Neural crest cell (in vitro differentiated cells): ENCODE measurements around the gene ADGRB3. TPM values are rescaled to one million over a fixed set of nuclear protein-coding genes. Genes with fewer than 3 reads are reported as not detected.

ENCODE experiments used
- DNase-seq: peaks from one replicate; pipeline ENCODE4 v3.0.0; 2021; ENCODE audit warnings: low read depth, mixed read lengths, low spot score
- H3K27ac Mint-ChIP-seq: one replicate; pipeline ENCODE4 v1.8.0; 2021; ENCODE audit warnings: mild to moderate bottlenecking, mixed read lengths; ENCODE audit not compliant: unreplicated experiment
- H3K27me3 Mint-ChIP-seq: 2 replicates; pipeline ENCODE4 v1.8.0; 2021; ENCODE audit warnings: low read depth, mild to moderate bottlenecking, mixed read lengths
- H3K36me3 Mint-ChIP-seq: 2 replicates; pipeline ENCODE4 v1.8.0; 2021; ENCODE audit warnings: low read depth, mild to moderate bottlenecking, mixed read lengths
- H3K4me1 Mint-ChIP-seq: 2 replicates; pipeline ENCODE4 v1.8.0; 2021; ENCODE audit warnings: mixed read lengths
- H3K4me3 Mint-ChIP-seq: one replicate; pipeline ENCODE4 v1.8.0; 2021; ENCODE audit warnings: mild to moderate bottlenecking, mixed read lengths
- H3K9me3 Mint-ChIP-seq: 2 replicates; pipeline ENCODE4 v1.8.0; 2021; ENCODE audit warnings: mixed read lengths
- total RNA-seq: library from RNA; stranded (reverse); gene quantifications from 2 replicates; pipeline ENCODE4 v1.2.1, GENCODE V29; 2021
- TF ChIP-seq, protein P1 (sequence below): fragments of 200-600 bp; sonication (generic); conservative IDR thresholded peaks from 2 replicates; pipeline ENCODE4 v1.5.0; 2021; ENCODE audit warnings: antibody characterized with exemption, mild to moderate bottlenecking

Gene ADGRB3
- total RNA-seq, 1 donor from 2014 or later, result 5.1 TPM

- TF ChIP-seq, protein P1, sequence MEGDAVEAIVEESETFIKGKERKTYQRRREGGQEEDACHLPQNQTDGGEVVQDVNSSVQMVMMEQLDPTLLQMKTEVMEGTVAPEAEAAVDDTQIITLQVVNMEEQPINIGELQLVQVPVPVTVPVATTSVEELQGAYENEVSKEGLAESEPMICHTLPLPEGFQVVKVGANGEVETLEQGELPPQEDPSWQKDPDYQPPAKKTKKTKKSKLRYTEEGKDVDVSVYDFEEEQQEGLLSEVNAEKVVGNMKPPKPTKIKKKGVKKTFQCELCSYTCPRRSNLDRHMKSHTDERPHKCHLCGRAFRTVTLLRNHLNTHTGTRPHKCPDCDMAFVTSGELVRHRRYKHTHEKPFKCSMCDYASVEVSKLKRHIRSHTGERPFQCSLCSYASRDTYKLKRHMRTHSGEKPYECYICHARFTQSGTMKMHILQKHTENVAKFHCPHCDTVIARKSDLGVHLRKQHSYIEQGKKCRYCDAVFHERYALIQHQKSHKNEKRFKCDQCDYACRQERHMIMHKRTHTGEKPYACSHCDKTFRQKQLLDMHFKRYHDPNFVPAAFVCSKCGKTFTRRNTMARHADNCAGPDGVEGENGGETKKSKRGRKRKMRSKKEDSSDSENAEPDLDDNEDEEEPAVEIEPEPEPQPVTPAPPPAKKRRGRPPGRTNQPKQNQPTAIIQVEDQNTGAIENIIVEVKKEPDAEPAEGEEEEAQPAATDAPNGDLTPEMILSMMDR, result no peak
- no peak overlapping the region for H3K27ac Mint-ChIP-seq
- no peak overlapping the region for H3K4me3 Mint-ChIP-seq
- H3K4me1 Mint-ChIP-seq, result no peaks in the 10 kb centered on the region
- no peaks in the 10 kb centered on the region for H3K36me3 Mint-ChIP-seq
- no peaks in the 10 kb centered on the region for H3K9me3 Mint-ChIP-seq
- no peaks in the 10 kb centered on the region for H3K27me3 Mint-ChIP-seq
- DNase-seq, result no peak
These were observed 659.3 kb downstream of the ADGRB3 start for GRCh38 chr6:69294407-69294806.

DNA sequence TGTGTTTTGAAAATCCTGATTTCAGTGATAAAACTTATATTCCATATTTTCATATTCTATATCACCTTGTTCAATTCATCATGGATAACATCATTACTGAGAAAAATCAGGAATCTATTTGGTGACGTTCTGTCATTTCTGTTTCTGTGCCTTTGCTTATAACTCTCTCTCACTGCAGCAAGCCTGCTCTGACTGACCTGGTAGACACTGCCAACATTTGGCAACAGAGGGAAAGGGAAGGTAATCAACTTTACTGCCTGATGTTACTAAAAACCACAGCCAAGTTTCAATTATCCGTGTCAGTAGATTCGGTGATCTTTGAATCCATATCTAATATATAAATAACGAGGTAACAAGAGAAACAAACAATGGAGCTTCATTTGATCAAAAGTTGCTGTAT lies 659.8 kb downstream of the ADGRB3 start:
- no peaks in the 10 kb centered on the region for H3K4me1 Mint-ChIP-seq
- no peak overlapping the region for H3K4me3 Mint-ChIP-seq
- TF ChIP-seq, protein P1, result no peak
- H3K9me3 Mint-ChIP-seq, result no peaks in the 10 kb centered on the region
- no peaks in the 10 kb centered on the region for H3K36me3 Mint-ChIP-seq
- no peak for DNase-seq
- no peaks in the 10 kb centered on the region for H3K27me3 Mint-ChIP-seq
- H3K27ac Mint-ChIP-seq, result no peak overlapping the region

DNA sequence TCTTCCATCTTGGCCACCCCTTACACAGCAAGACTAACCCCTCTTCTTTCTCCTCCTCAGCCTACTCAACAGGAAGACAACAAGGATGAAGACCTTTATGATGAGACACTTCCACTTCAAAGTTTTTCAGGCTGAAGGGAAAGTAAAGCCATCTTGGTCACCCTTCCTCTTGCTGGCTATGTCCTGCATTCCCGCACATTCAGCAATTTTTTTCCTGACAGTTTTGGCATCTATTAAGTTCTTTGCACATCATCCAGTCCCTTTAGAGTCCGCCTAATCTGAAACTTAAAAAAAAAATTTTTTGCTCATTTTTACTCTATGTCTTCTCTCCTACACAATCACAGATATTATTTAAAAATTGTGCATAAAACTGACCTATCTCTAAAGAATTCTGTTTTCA lies 668.3 kb downstream of the ADGRB3 start:
- Mint-ChIP-seq H3K4me3 (no peak overlapping the region), H3K27me3 (peaks cover 3% of the 10 kb centered on the region), H3K9me3 (no peaks in the 10 kb centered on the region), H3K36me3 (no peaks in the 10 kb centered on the region), H3K27ac (no peak overlapping the region), H3K4me1 (no peaks in the 10 kb centered on the region)
- DNase-seq, result no peak
- TF ChIP-seq, protein P1, result no peak

DNA sequence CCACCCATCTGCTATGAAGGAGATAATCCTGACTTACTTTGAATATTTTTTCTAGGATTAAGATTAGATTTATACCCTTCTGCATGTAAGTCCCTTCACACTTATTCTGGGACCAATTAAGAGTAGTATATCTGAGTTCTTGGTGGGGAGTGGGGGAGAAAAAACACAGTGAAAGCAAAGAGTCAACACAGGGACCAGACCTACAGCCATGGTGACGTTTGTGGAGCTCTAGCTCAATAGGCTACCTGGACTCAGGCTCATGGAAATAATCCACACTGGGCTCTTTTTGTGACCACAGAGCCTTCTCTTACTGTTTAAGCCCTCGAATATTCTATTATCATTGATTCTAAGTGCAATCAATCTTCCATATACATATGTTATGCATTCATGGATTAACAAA lies 670.4 kb downstream of the ADGRB3 start:
- DNase-seq, result no peak
- H3K4me3 Mint-ChIP-seq, result no peak overlapping the region

GRCh38 chr6:69308584-69308983 lies 673.5 kb downstream of the ADGRB3 start:
- TF ChIP-seq, protein P1, result no peak
- no peaks in the 10 kb centered on the region for H3K36me3 Mint-ChIP-seq
- no peak for DNase-seq
- H3K27ac Mint-ChIP-seq, result no peak overlapping the region
- H3K9me3 Mint-ChIP-seq, result no peaks in the 10 kb centered on the region
- H3K27me3 Mint-ChIP-seq, result peaks cover 3% of the 10 kb centered on the region
- H3K4me1 Mint-ChIP-seq, result no peaks in the 10 kb centered on the region
- H3K4me3 Mint-ChIP-seq, result no peak overlapping the region

More for the DNA sequence above, 670.4 kb downstream of the ADGRB3 start:
- Mint-ChIP-seq H3K27ac (no peak overlapping the region), H3K4me1 (no peaks in the 10 kb centered on the region), H3K27me3 (peaks cover 3% of the 10 kb centered on the region), H3K9me3 (no peaks in the 10 kb centered on the region), H3K36me3 (no peaks in the 10 kb centered on the region)
- TF ChIP-seq, protein P1, result no peak

DNA sequence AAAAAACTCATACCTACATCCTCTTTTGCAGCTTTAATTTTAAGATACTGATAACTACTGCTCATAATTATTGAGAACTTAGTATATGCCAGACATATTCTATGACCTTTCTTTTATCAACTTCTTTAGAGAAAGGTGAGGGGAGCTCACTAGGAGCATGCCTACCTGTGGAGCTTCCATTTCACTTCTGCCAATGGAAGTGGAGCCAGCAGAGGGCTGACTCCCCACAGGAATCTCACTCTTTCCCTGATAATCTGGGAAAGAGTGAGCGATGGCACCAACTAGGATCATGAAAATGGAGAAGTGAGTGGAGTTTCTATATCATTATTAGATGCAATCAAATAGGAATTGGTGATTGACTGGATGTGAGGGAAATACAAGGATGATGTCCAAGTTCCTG lies 676.8 kb downstream of the ADGRB3 start:
- Mint-ChIP-seq H3K4me1 (no peaks in the 10 kb centered on the region), H3K27ac (no peak overlapping the region), H3K36me3 (no peaks in the 10 kb centered on the region), H3K27me3 (peaks cover 3% of the 10 kb centered on the region), H3K4me3 (no peak overlapping the region), H3K9me3 (no peaks in the 10 kb centered on the region)
- TF ChIP-seq, protein P1, result no peak
- DNase-seq, result no peak
